GM23338 (cell line): ENCODE measurements around the gene LRRC51. TPM values are rescaled to one million over a fixed set of nuclear protein-coding genes. Genes with fewer than 3 reads are reported as not detected.

Experiments
- ATAC-seq: fragments of 200-7000 bp; cut with Tn5 transposase; 3 replicates; pipeline ENCODE4 v1.9.1; 2020
- DNase-seq: peaks from one replicate; pipeline ENCODE4 v3.0.0-alpha.2; 2015; ENCODE audit warnings: low spot score
- H2AFZ ChIP-seq: fragments of 200-600 bp; sonication (generic); 2 replicates; pipeline ENCODE4 v1.8.0; 2016; ENCODE audit warnings: antibody characterized with exemption, mild to moderate bottlenecking, moderate library complexity
- H3F3A ChIP-seq: fragments of 200-600 bp; sonication (generic); replicated peaks from 2 replicates; pipeline ENCODE4 v1.8.0; 2017; ENCODE audit warnings: antibody characterized with exemption, mixed run types, low read depth
- H3K27ac ChIP-seq: fragments of 200-600 bp; sonication (generic); 2 replicates; pipeline ENCODE4 v1.6.1; 2016; ENCODE audit warnings: low read depth
- H3K27me3 ChIP-seq: fragments of 200-600 bp; sonication (generic); 2 replicates; pipeline ENCODE4 v1.8.0; 2016; ENCODE audit warnings: mild to moderate bottlenecking, mixed run types, moderate library complexity; ENCODE audit not compliant: insufficient read depth
- H3K36me3 ChIP-seq: fragments of 200-600 bp; sonication (generic); 2 replicates; pipeline ENCODE4 v1.8.0; 2016; ENCODE audit warnings: mild to moderate bottlenecking; ENCODE audit not compliant: insufficient read depth
- H3K4me1 ChIP-seq: fragments of 200-600 bp; sonication (generic); 2 replicates; pipeline ENCODE4 v1.8.0; 2016; ENCODE audit warnings: mild to moderate bottlenecking, moderate library complexity; ENCODE audit not compliant: insufficient read depth
- H3K4me2 ChIP-seq: fragments of 200-600 bp; sonication (generic); 2 replicates; pipeline ENCODE4 v1.7.1; 2017; ENCODE audit warnings: mixed run types
- H3K4me3 ChIP-seq: fragments of 200-600 bp; sonication (generic); 2 replicates; pipeline ENCODE4 v1.6.1; 2016; ENCODE audit warnings: mixed run types
- H3K79me2 ChIP-seq: fragments of 200-600 bp; sonication (generic); replicated peaks from 2 replicates; pipeline ENCODE4 v1.8.0; 2017; ENCODE audit warnings: mild to moderate bottlenecking; ENCODE audit not compliant: insufficient read depth
- H3K9me2 ChIP-seq: fragments of 200-600 bp; sonication (generic); 2 replicates; pipeline ENCODE4 v1.8.0; 2017; ENCODE audit not compliant: insufficient read depth
- H4K20me1 ChIP-seq: fragments of 200-600 bp; sonication (generic); replicated peaks from 2 replicates; pipeline ENCODE4 v1.8.0; 2017; ENCODE audit warnings: mild to moderate bottlenecking; ENCODE audit not compliant: insufficient read depth
- H3K27ac Mint-ChIP-seq: 2 replicates; pipeline ENCODE4 v1.8.0; 2020; ENCODE audit warnings: inconsistent platforms, mild to moderate bottlenecking, moderate library complexity, mixed read lengths
- H3K27me3 Mint-ChIP-seq: 3 replicates; pipeline ENCODE4 v1.8.0; 2022; ENCODE audit warnings: low read depth, mild to moderate bottlenecking, moderate library complexity, mixed read lengths, inconsistent platforms; ENCODE audit not compliant: insufficient read depth, poor library complexity
- H3K36me3 Mint-ChIP-seq: 3 replicates; pipeline ENCODE4 v1.8.0; 2021; ENCODE audit warnings: low read depth, mild to moderate bottlenecking, inconsistent platforms, moderate library complexity, mixed read lengths
- H3K4me1 Mint-ChIP-seq: 3 replicates; pipeline ENCODE4 v1.8.0; 2020; ENCODE audit warnings: mild to moderate bottlenecking, inconsistent platforms, mixed read lengths
- H3K4me3 Mint-ChIP-seq: 3 replicates; pipeline ENCODE4 v1.8.0; 2021; ENCODE audit warnings: moderate library complexity, mild to moderate bottlenecking, inconsistent platforms, mixed read lengths
- H3K9me3 Mint-ChIP-seq: 3 replicates; pipeline ENCODE4 v1.8.0; 2020; ENCODE audit warnings: moderate library complexity, mild to moderate bottlenecking, inconsistent platforms, mixed read lengths
- CREB1 ChIP-seq: fragments of 250-450 bp; sonication (Bioruptor Pico); IDR thresholded peaks from 2 replicates; pipeline ENCODE4 v1.5.0; 2020; ENCODE audit warnings: low read depth, mild to moderate bottlenecking, moderate library complexity
- CTCF ChIP-seq, 2 experiments: fragments of 200-600 bp in 1 of 2; sonication (generic) in 1 of 2; conservative IDR thresholded peaks; 2 replicates each; pipeline versions ENCODE4 v1.5.1 to v1.6.1; 2016 to 2017; ENCODE audit warnings: antibody characterized with exemption in 2 of 2, low read depth in 2 of 2, mild to moderate bottlenecking in 2 of 2, moderate library complexity in 1 of 2
- ETS1 ChIP-seq: IDR thresholded peaks from 2 replicates; pipeline ENCODE4 v1.6.1; 2016; ENCODE audit warnings: antibody characterized with exemption
- EZH2 ChIP-seq: fragments of 200-600 bp; sonication (generic); IDR thresholded peaks from one replicate; pipeline ENCODE4 v1.8.0; 2017; ENCODE audit warnings: antibody characterized with exemption, mild to moderate bottlenecking, low read depth; ENCODE audit not compliant: unreplicated experiment
- EZH2phosphoT487 ChIP-seq: fragments of 200-600 bp; sonication (generic); IDR thresholded peaks from one replicate; pipeline ENCODE4 v1.8.1; 2018; ENCODE audit warnings: antibody characterized with exemption; ENCODE audit not compliant: unreplicated experiment
- JUNB ChIP-seq: IDR thresholded peaks from one replicate; pipeline ENCODE4 v1.6.1; 2016; ENCODE audit warnings: antibody characterized with exemption; ENCODE audit not compliant: unreplicated experiment
- NANOG ChIP-seq: IDR thresholded peaks from 2 replicates; pipeline ENCODE4 v1.6.1; 2016; ENCODE audit warnings: antibody characterized with exemption, borderline replicate concordance
- POLR2AphosphoS5 ChIP-seq: IDR thresholded peaks from 2 replicates; pipeline ENCODE4 v1.6.1; 2016; ENCODE audit warnings: antibody characterized with exemption, low read depth
- REST ChIP-seq: IDR thresholded peaks from one replicate; pipeline ENCODE4 v1.6.1; 2018; ENCODE audit warnings: antibody characterized with exemption; ENCODE audit not compliant: unreplicated experiment
- STAT1 ChIP-seq: IDR thresholded peaks from one replicate; pipeline ENCODE4 v1.6.1; 2016; ENCODE audit warnings: antibody characterized with exemption; ENCODE audit not compliant: unreplicated experiment
- ZNF462 ChIP-seq: fragments of 250-450 bp; sonication (Bioruptor Pico); IDR thresholded peaks from 2 replicates; pipeline ENCODE4 v1.5.0; 2020; ENCODE audit warnings: mild to moderate bottlenecking, moderate library complexity
- polyA plus RNA-seq: library from polyadenylated mRNA; unstranded; fragments of >200 nt; fragmentation: Nextera tagmentation; extraction: Ambion mirVana; gene quantifications from 2 replicates; pipeline ENCODE4 v1.2.1, GENCODE V29; 2016
- total RNA-seq: library from RNA; depleted of rRNA; stranded (reverse); fragments of >200 nt; shearing (Covaris generic); gene quantifications from 2 replicates; pipeline ENCODE4 v1.2.3, GENCODE V29; 2014

Gene LRRC51
- total and polyA plus RNA-seq, 2 experiments from 2014 or later: 3.6 to 4.2 TPM

- no peaks in the 10 kb centered on the region for H3F3A ChIP-seq
- H3K27ac ChIP-seq: peak overlapping the region; percentile 46; the same call in 1 of the 2 replicates
- H3K27me3 ChIP-seq: no peaks in the 10 kb centered on the region
- H3K27me3 Mint-ChIP-seq: peaks cover 4% of the 10 kb centered on the region
- 0 out of 2 replicates have a peak, but pooled peaks cover 8% of the 10 kb centered on the region for H3K4me1 ChIP-seq
- peaks cover 20% of the 10 kb centered on the region for H3K4me1 Mint-ChIP-seq
- no peak for TF ChIP-seq EZH2phosphoT487
- no peak for TF ChIP-seq REST
- TF ChIP-seq EZH2: no peak
- TF ChIP-seq ETS1: no peak
- TF ChIP-seq ZNF462 (CRISPR knock-in tag): no peak
- TF ChIP-seq POLR2AphosphoS5: no peak
- TF ChIP-seq NANOG: no peak
- no peak for TF ChIP-seq CREB1
- TF ChIP-seq STAT1: no peak
- no peak for TF ChIP-seq CTCF (conservative IDR thresholded peaks at IDR 0.05; ENCODE audit: low read depth in 2 of 2)
- no peak for TF ChIP-seq JUNB
- H3K4me2 ChIP-seq: peak overlapping the region; percentile 87
- no peaks in the 10 kb centered on the region for H3K36me3 ChIP-seq
- no peaks in the 10 kb centered on the region for H3K9me3 Mint-ChIP-seq
- H3K27ac Mint-ChIP-seq: peak overlapping the region; percentile 35
- no peak for ATAC-seq
- peaks cover 65% of the 10 kb centered on the region for H3K79me2 ChIP-seq
- peaks cover 24% of the 10 kb centered on the region; the same call in 1 of the 2 replicates for H4K20me1 ChIP-seq
- peak overlapping the region; percentile 80; the same call in 1 of the 2 replicates for H3K4me3 ChIP-seq
- no peak for DNase-seq
- H3K4me3 Mint-ChIP-seq: peak overlapping the region; percentile 86
- no peaks in the 10 kb centered on the region for H3K9me2 ChIP-seq
- peaks cover 8% of the 10 kb centered on the region; the same call in 1 of the 3 replicates for H3K36me3 Mint-ChIP-seq
- H2AFZ ChIP-seq: no peak overlapping the region
Measured at GRCh38 chr11:72078477-72078876, 2.2 kb upstream of the LRRC51 start.
